Measurements from ENCODE around the gene PRELID2. TPM values are rescaled to one million over a fixed set of nuclear protein-coding genes. Genes with fewer than 3 reads are reported as not detected.
"Not testable (repeated sequence)": the region's sequence is repeated elsewhere in the genome, so short reads cannot be mapped to it uniquely, and the experiment has no call there.

PRELID2 gene
- polyA plus RNA-seq, 1 donor, result 29.0 TPM

DNA sequence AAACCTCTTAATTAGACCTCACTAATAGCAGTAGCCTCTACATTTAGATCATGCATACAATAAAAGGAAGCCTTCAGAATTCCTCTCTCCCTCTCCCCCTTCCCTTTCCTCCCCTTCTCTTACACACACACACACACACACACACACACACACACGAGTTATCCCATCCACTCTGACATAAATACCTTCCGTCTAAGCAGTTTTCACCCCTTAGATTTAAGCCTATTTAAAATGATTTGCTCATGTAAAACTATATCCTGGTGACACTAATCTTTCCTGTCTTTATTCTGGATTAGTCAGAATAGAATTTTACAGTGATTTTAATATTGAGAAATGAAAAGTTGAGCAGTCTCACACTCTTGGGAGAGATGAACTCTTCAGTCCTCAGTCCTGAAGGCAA is 35.0 kb downstream of the PRELID2 start:
- Histone ChIP-seq H3K4me3 (ENCODE audit: low read length) (no peak overlapping the region), H3K36me3 (ENCODE audit: control insufficient read depth, insufficient read depth, low read length) (peaks cover 20% of the 10 kb centered on the region), H3K27ac (ENCODE audit: low read length) (no peak overlapping the region), H3K27me3 (ENCODE audit: control insufficient read depth, insufficient read depth, low read length) (no peaks in the 10 kb centered on the region), H3K9me3 (ENCODE audit: control insufficient read depth, low read depth, low read length) (no peaks in the 10 kb centered on the region), H3K4me1 (ENCODE audit: control insufficient read depth, insufficient read depth, low read length) (peaks cover 3% of the 10 kb centered on the region)
- WGBS (ENCODE audit: insufficient coverage, low lambda C conversion rate), result no CpG with 5 or more reads among the region's 2 CpGs
- no peak for DNase-seq

DNA sequence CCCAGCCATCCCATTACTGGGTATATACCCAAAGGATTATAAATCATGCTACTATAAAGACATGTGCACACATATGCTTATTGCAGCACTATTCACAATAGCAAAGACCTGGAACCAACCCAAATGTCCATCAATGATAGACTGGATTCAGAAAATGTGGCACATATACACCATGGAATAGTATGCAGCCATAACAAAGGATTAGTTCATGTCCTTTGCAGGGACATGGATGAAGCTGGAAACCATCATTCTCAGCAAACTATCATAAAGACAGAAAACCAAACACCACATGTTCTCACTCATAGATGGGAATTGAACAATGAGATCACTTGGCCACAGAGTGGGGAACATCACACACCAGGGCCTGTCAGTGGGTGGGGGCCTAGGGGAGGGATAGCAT is 36.6 kb downstream of the PRELID2 start:
- not testable (repeated sequence) for H3K27ac ChIP-seq (ENCODE audit: low read length); DNase-seq; H3K4me1 ChIP-seq (ENCODE audit: control insufficient read depth, insufficient read depth, low read length); H3K4me3 ChIP-seq (ENCODE audit: low read length); H3K27me3 ChIP-seq (ENCODE audit: control insufficient read depth, insufficient read depth, low read length); H3K9me3 ChIP-seq (ENCODE audit: control insufficient read depth, low read depth, low read length)
- peaks cover 24% of the 10 kb centered on the region for H3K36me3 ChIP-seq (ENCODE audit: control insufficient read depth, insufficient read depth, low read length)

DNA sequence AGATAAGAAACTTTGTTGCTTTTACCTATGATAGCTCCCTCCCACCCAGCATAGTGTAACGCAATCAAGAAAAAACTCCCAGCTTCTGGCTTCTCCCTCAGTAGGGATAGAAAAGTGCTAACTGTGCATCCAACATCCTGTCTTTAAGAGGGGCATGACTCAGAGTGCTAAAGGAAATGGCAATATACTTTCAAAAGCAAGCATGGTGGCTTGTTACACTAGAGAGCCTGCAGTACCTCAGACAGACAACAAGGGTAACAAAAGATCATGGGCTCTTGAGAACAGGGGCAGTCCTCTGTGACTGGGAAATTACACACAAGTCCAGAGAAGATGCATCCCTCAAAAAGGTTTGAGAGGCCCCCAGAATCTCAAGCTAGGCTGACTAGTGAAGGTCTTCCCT is 37.8 kb downstream of the PRELID2 start:
- Histone ChIP-seq H3K4me3 (ENCODE audit: low read length) (no peak overlapping the region), H3K27me3 (ENCODE audit: control insufficient read depth, insufficient read depth, low read length) (no peaks in the 10 kb centered on the region), H3K4me1 (ENCODE audit: control insufficient read depth, insufficient read depth, low read length) (no peaks in the 10 kb centered on the region), H3K9me3 (ENCODE audit: control insufficient read depth, low read depth, low read length) (no peaks in the 10 kb centered on the region), H3K27ac (ENCODE audit: low read length) (no peak overlapping the region), H3K36me3 (ENCODE audit: control insufficient read depth, insufficient read depth, low read length) (peaks cover 29% of the 10 kb centered on the region)
- WGBS (ENCODE audit: insufficient coverage, low lambda C conversion rate), result no CpG with 5 or more reads among the region's 1 CpG
- no peak for DNase-seq

GRCh38 chr5:145796318-145796717 is 38.8 kb downstream of the PRELID2 start:
- Histone ChIP-seq H3K27me3 (ENCODE audit: control insufficient read depth, insufficient read depth, low read length) (no peaks in the 10 kb centered on the region), H3K27ac (ENCODE audit: low read length) (no peak overlapping the region), H3K4me3 (ENCODE audit: low read length) (no peak overlapping the region), H3K9me3 (ENCODE audit: control insufficient read depth, low read depth, low read length) (no peaks in the 10 kb centered on the region), H3K4me1 (ENCODE audit: control insufficient read depth, insufficient read depth, low read length) (no peaks in the 10 kb centered on the region), H3K36me3 (ENCODE audit: control insufficient read depth, insufficient read depth, low read length) (peaks cover 33% of the 10 kb centered on the region)
- 100% methylated on average over 2 of the region's 2 CpGs for WGBS (ENCODE audit: insufficient coverage, low lambda C conversion rate)
- DNase-seq, result no peak

DNA sequence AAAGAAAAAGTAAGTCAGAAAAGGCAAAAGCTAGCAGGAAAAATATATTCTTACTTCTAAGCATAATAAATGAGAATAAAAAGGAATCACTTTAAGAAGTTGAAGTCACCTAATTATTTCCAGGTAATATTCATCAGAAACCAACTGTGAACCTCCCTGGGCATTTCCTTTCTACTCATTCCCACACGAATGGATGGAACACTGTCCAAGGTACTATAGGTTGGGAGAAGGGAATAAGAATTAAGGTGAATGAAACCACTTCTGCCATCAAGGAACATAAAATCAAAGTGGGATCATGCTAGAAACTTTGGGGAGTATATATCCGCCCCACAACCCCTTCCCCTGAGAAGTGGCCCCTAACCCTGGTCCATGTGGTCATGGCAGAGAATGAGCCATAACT is 41.6 kb downstream of the PRELID2 start:
- WGBS (ENCODE audit: insufficient coverage, low lambda C conversion rate), result no CpG with 5 or more reads among the region's 2 CpGs
- H3K4me1 ChIP-seq (ENCODE audit: control insufficient read depth, insufficient read depth, low read length), result no peaks in the 10 kb centered on the region
- H3K27me3 ChIP-seq (ENCODE audit: control insufficient read depth, insufficient read depth, low read length), result no peaks in the 10 kb centered on the region
- H3K9me3 ChIP-seq (ENCODE audit: control insufficient read depth, low read depth, low read length), result no peaks in the 10 kb centered on the region
- DNase-seq, result no peak
- no peak overlapping the region for H3K27ac ChIP-seq (ENCODE audit: low read length)
- H3K4me3 ChIP-seq (ENCODE audit: low read length), result no peak overlapping the region
- H3K36me3 ChIP-seq (ENCODE audit: control insufficient read depth, insufficient read depth, low read length), result peaks cover 35% of the 10 kb centered on the region

DNA sequence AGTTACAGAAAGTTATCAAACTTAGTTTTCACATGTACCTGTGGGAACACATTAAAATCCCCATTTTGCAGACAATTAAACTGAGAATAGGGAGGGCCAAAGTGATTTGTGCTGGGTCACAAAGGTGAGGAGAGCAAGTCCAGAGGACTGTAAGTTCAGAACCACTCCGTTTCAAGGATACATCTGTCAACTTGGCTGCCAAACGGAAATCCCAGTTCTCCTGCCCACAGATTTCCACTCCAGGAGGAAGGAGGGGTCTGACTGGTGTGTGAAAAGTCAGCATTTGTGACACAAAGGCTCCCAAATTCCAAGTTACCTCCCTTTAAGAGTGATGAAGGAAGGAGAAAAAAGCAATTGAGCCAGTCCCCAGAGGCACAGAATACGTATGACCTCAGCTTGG is 42.3 kb downstream of the PRELID2 start:
- DNase-seq, result no peak

DNA sequence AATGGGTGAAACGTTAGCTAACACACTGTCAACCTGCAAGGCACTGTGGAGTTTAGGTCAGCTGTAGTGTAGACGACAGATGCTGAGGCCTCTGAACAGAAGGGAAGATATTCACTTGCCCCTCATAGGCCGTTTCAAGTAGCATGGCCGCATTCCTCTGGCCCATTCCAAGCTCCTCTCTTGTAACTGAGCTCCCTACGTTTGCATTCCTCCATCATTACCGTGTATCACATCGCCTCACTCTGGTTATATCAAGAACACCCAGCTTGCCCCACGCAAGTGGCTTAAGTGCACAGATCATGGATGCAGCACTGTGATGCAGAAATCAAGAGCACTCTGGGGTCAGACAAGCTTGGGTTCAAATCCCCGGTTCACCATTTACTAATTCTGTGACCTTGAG is 43.3 kb downstream of the PRELID2 start:
- Histone ChIP-seq H3K4me3 (ENCODE audit: low read length) (no peak overlapping the region), H3K27me3 (ENCODE audit: control insufficient read depth, insufficient read depth, low read length) (no peaks in the 10 kb centered on the region), H3K27ac (ENCODE audit: low read length) (no peak overlapping the region), H3K9me3 (ENCODE audit: control insufficient read depth, low read depth, low read length) (no peaks in the 10 kb centered on the region), H3K36me3 (ENCODE audit: control insufficient read depth, insufficient read depth, low read length) (peaks cover 32% of the 10 kb centered on the region), H3K4me1 (ENCODE audit: control insufficient read depth, insufficient read depth, low read length) (no peaks in the 10 kb centered on the region)
- no peak for DNase-seq
- 100% methylated on average over 1 of the region's 9 CpGs for WGBS (ENCODE audit: insufficient coverage, low lambda C conversion rate)

More for the DNA sequence above, 42.3 kb downstream of the PRELID2 start:
- H3K4me3 ChIP-seq (ENCODE audit: low read length), result no peak overlapping the region
- no CpG with 5 or more reads among the region's 3 CpGs for WGBS (ENCODE audit: insufficient coverage, low lambda C conversion rate)
- H3K9me3 ChIP-seq (ENCODE audit: control insufficient read depth, low read depth, low read length), result no peaks in the 10 kb centered on the region
- peaks cover 35% of the 10 kb centered on the region for H3K36me3 ChIP-seq (ENCODE audit: control insufficient read depth, insufficient read depth, low read length)
- H3K27me3 ChIP-seq (ENCODE audit: control insufficient read depth, insufficient read depth, low read length), result no peaks in the 10 kb centered on the region
- no peak overlapping the region for H3K27ac ChIP-seq (ENCODE audit: low read length)
- H3K4me1 ChIP-seq (ENCODE audit: control insufficient read depth, insufficient read depth, low read length), result no peaks in the 10 kb centered on the region

DNA sequence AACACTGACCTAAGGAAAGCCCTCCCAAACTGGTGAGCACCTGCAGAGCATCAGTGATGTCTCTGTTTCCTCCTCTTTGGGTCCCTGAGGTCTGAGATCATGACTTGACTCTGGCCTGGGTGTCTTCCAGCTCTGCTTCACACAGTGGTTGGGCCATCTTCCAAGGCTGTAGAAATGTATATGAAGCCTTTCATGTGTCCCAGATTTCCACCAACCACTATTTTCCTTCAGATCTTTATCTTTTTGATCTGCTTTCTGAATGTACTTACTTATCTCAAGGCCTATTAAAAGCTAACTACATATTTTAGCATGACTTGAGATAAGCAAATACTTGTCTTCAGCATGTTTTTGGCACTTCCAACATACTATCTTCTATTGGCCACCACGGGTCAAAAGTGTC is 47.1 kb downstream of the PRELID2 start:
- Histone ChIP-seq H3K9me3 (ENCODE audit: control insufficient read depth, low read depth, low read length) (no peaks in the 10 kb centered on the region), H3K27ac (ENCODE audit: low read length) (no peak overlapping the region), H3K4me3 (ENCODE audit: low read length) (no peak overlapping the region), H3K4me1 (ENCODE audit: control insufficient read depth, insufficient read depth, low read length) (no peaks in the 10 kb centered on the region), H3K27me3 (ENCODE audit: control insufficient read depth, insufficient read depth, low read length) (no peaks in the 10 kb centered on the region), H3K36me3 (ENCODE audit: control insufficient read depth, insufficient read depth, low read length) (peaks cover 22% of the 10 kb centered on the region)
- DNase-seq, result no peak
- WGBS (ENCODE audit: insufficient coverage, low lambda C conversion rate), result no CpG with 5 or more reads among the region's 1 CpG

DNA sequence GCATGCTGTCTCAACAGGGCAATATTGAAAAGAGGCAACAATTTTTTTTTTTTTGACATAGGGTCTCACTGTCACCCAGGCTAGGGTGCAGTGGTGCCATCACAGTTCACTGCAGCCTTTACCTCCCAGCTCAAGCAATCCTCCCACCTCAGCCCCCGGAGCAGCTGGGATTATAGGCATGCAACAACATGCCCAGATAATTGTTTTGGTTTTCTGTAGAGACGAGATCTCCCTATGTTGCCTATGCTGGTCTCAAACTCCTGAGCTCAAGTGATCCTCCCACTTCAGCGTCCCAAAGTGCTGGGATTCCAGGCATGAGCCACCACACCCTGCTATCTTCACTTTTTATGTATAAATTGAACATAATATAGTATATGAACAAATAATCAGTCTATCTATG is 47.6 kb downstream of the PRELID2 start:
- H3K27ac ChIP-seq (ENCODE audit: low read length), result no peak overlapping the region
- no CpG with 5 or more reads among the region's 3 CpGs for WGBS (ENCODE audit: insufficient coverage, low lambda C conversion rate)
- no peak for DNase-seq
- peaks cover 22% of the 10 kb centered on the region for H3K36me3 ChIP-seq (ENCODE audit: control insufficient read depth, insufficient read depth, low read length)
- no peaks in the 10 kb centered on the region for H3K4me1 ChIP-seq (ENCODE audit: control insufficient read depth, insufficient read depth, low read length)
- no peaks in the 10 kb centered on the region for H3K27me3 ChIP-seq (ENCODE audit: control insufficient read depth, insufficient read depth, low read length)
- no peak overlapping the region for H3K4me3 ChIP-seq (ENCODE audit: low read length)
- H3K9me3 ChIP-seq (ENCODE audit: control insufficient read depth, low read depth, low read length), result no peaks in the 10 kb centered on the region

DNA sequence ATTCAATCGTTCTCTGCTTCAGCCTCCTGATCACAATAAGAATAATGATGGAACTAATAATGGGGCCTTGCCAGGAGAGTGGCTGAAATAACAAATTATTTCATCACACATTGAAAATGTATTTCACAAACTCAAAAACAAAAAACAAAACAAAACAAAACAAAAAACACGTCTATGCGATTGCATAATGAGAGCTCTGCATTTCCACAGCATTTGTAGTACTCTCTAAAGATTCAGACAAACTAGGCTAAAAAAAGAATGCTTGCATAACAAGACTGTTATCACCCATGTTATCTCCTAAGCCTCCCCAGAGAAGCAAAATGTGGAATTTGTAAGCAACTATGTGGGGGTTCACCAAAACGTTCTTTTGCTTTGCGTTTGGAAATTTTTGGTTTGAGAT is 48.1 kb downstream of the PRELID2 start:
- no peak overlapping the region for H3K4me3 ChIP-seq (ENCODE audit: low read length)
- H3K9me3 ChIP-seq (ENCODE audit: control insufficient read depth, low read depth, low read length), result no peaks in the 10 kb centered on the region
- DNase-seq, result no peak
- H3K27ac ChIP-seq (ENCODE audit: low read length), result no peak overlapping the region
- peaks cover 18% of the 10 kb centered on the region for H3K36me3 ChIP-seq (ENCODE audit: control insufficient read depth, insufficient read depth, low read length)
- WGBS (ENCODE audit: insufficient coverage, low lambda C conversion rate), result 100% methylated on average over 4 of the region's 5 CpGs
- H3K27me3 ChIP-seq (ENCODE audit: control insufficient read depth, insufficient read depth, low read length), result no peaks in the 10 kb centered on the region
- H3K4me1 ChIP-seq (ENCODE audit: control insufficient read depth, insufficient read depth, low read length), result no peaks in the 10 kb centered on the region

DNA sequence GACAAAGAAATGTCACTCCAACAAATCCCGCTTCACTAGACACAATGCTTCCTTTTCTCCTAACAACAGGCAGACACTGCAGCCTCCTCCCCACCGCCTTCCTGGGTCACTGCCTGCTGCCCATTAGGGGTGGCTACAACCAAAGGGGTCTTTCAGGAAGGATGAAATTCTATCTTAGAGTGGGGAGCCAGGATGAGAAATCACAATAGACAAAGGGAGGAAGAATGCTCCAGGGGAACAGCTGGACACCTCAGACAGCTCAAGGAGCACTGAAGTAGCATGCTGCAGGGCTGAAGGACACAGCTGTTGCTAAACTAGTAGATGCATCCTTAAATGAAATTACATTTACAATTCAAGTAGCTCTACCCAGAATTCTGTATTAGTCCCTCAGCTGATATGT is 54.2 kb downstream of the PRELID2 start:
- H3K4me1 ChIP-seq (ENCODE audit: control insufficient read depth, insufficient read depth, low read length), result no peaks in the 10 kb centered on the region

More for the DNA sequence above, 54.2 kb downstream of the PRELID2 start:
- peaks cover 3% of the 10 kb centered on the region for H3K9me3 ChIP-seq (ENCODE audit: control insufficient read depth, low read depth, low read length)
- no peaks in the 10 kb centered on the region for H3K27me3 ChIP-seq (ENCODE audit: control insufficient read depth, insufficient read depth, low read length)
- no peak overlapping the region for H3K4me3 ChIP-seq (ENCODE audit: low read length)
- no peak overlapping the region for H3K27ac ChIP-seq (ENCODE audit: low read length)
- H3K36me3 ChIP-seq (ENCODE audit: control insufficient read depth, insufficient read depth, low read length), result peaks cover 13% of the 10 kb centered on the region
- no peak for DNase-seq
- WGBS (ENCODE audit: insufficient coverage, low lambda C conversion rate), result no CpG with 5 or more reads among the region's 2 CpGs

All from large intestine (tissue), 3 donors.